HG03025 (cell line): ENCODE results near the gene PAPSS2.

ENCODE experiments used
- ATAC-seq: cut with Tn5 transposase; IDR thresholded peaks from one replicate; pipeline ENCODE4 v1.9.1; 2021; ENCODE audit warnings: mild to moderate bottlenecking, moderate library complexity; ENCODE audit not compliant: unreplicated experiment, low FRiP score

PAPSS2 gene

DNA sequence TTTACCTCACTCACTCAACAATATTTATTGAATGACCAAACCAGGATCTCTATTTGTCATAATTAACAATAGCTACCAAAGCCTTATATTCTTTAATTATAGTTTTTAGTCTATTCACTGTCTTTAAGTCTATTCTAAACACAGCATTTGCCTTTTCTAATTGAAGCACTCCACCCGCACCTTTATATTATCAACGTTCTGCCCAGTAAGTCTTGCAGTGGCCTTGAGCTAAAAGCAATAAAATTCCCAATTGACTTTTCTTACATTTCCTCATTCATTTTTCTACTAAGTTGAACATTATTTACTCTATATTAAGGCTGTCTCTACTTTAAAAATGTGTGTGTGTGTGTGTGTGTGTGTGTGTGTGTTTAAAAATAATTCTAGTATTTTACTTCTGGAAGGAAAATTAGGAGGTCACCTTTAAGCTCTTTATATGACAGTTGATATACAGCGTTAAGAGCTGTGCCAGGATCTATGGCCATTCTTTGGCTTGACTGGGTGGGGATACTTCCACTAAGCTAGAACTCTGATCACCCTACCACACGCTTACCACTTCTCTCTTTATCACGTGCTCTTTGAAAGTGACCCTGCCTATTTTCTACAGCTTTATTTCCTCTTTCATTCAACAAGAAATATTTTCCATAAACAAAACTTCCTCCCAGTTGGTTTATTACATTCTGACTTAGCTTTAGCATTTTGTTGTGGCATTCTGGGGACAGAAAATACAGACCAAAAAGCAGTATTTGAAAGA is 8.8 kb downstream of the PAPSS2 start:
- ATAC-seq = no peak

DNA sequence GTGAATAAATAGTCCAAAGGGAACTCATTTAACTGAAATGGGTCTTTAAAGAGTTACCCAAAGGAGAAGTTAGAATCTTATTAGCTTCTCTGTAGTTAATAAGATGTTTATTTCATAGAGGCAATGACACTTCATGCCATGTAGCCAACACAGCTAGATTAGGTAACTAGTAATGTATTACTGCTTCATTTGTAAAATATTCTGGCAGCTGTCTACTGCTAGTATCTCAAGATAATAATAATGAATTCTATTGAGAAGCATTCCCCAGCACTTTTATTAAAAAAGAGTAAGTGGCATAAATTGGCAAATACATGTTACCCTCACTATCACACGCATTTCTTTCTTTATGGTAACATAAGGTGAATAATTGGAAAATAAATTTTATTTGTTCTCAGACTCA is 10.1 kb downstream of the PAPSS2 start:
- ATAC-seq = no peak

DNA sequence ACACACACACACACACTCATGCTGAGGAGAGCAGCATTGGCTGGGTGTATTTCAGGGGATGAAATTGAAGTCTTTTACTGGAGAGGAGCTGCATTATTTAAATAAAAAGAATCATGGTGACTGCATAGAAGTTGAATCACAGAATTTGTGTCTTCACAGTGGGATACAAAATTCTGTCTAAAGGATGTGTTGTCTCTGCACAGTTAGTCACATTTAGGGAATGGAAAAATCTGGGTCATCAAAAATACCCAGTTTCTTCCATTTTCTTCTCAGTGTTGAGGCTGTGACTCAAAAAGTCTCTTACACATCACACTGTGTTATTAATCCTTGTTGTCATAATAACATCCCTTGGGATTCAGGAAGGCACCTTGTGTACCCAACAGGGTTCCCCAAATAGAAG is 10.9 kb downstream of the PAPSS2 start:
- no peak for ATAC-seq

GRCh38 chr10:87671139-87671815 is 11.6 kb downstream of the PAPSS2 start:
- no peak for ATAC-seq

DNA sequence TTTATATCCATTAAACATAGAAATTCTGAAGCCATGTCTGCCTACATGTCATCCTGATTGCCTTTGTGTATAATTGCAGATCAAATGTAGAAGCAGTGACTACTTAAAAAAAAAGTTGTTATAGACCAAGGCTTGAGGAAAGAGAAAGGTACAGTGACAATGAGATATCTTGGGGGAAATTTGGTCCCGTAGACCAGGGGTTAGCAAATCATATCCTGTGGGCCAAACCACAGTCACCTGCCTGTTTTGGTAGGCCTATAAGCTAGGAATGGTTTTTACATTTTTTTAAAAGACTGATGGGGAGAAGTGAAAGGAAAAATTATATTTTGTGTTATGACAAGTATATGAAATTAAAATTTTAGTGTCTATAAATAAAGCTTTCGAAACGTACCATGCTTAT is 12.9 kb downstream of the PAPSS2 start:
- ATAC-seq = no peak

DNA sequence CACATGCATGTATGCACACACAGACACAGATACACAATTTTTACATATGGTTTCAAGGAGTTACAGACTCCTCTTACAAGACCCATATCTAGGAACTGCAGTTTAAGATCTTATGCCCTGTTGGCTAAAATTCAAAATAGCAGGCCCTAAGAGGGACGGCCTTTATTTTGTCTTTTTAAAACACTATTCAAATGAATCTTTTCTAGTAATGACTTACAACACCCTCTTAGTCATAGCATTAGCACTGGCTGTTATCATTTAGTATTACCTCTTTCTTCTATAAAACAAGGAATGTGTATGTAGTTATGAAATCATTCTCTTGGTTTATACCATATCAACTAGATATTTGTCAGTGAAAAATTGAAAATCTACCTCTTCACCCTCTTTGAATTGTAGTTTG is 15.3 kb downstream of the PAPSS2 start:
- ATAC-seq = no peak

GRCh38 chr10:87675396-87676376 is 16.0 kb downstream of the PAPSS2 start:
- no peak for ATAC-seq

GRCh38 chr10:87677595-87677994 is 17.9 kb downstream of the PAPSS2 start:
- ATAC-seq = no peak

DNA sequence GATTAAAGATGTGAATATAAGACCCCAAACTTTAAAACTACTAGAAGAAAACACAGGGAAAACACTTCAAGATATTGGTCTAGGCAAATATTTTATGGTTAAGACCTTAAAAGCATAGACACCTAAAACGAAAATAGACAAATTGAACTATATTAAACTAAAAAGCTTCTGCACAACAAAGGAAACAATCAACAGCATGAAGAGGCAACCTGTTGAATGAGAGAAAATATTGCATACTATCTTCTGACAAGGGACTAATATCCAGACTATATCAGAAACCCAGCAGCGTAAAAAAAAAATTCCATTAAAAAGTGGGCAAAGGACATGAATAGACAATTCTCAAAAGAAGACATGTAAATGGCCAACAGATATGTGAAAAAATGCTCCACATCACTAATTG is 18.6 kb downstream of the PAPSS2 start:
- ATAC-seq = no peak

- ATAC-seq = no peak
Measured at GRCh38 chr10:87683356-87683755, 23.7 kb downstream of the PAPSS2 start.

DNA sequence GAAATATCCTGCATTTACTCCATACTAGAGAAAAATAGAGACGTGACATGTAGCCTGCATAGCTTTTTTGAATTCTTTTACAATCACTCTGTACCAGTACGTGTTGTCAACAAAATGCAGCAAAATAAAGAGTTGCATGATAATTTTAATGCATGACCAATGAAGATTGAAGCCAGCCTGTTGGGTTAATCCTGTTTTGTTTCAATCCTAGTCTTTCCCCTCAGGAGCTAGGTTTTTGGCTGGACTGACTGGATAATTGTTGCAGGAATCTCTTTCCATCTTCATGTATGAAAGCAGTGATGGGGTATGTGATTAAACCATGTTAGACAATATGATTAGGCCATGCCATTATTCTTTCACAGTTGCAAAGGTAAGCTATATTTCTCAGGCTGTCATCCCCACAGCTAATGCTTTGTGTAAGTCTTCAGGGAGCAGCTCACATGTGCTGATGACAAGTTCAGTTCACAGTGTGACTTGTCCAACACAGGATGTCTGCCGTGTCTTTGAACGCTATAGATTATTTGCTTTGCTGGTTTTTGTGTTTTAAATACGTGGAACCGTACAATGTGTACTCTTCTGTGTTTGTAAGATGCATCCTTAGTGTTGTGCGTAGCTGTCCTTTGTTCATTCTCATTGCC is 24.4 kb downstream of the PAPSS2 start:
- no peak for ATAC-seq

GRCh38 chr10:87685832-87686574 is 26.3 kb downstream of the PAPSS2 start:
- ATAC-seq = no peak

GRCh38 chr10:87691506-87692070 is 31.9 kb downstream of the PAPSS2 start:
- ATAC-seq = no peak

DNA sequence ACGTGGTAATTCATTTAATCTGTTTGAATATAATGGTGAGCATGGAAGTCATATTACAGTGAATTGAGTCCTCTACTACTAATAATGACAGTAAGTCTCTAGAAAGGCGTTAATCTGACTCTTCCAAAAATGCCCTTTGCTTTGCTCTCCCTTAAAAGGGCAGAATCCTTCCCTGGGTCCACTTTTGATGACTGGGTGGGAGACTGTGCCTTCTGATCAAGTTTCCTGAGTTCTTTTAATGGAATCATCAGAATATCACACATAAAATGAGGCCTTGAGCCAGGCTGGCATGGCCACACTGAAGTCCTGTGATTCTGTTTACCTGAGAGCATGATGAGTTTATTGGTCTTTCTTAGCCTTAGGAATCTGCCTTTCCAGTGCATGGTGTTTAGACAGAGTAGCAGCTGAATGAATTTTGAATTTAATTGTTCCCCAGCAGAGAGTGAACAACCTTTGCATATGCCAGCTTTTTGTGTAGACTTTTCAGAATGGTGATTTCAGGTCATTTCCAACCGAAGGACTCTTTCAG is 33.3 kb downstream of the PAPSS2 start:
- ATAC-seq = no peak

GRCh38 chr10:87694011-87694794 is 34.5 kb downstream of the PAPSS2 start:
- no peak for ATAC-seq

DNA sequence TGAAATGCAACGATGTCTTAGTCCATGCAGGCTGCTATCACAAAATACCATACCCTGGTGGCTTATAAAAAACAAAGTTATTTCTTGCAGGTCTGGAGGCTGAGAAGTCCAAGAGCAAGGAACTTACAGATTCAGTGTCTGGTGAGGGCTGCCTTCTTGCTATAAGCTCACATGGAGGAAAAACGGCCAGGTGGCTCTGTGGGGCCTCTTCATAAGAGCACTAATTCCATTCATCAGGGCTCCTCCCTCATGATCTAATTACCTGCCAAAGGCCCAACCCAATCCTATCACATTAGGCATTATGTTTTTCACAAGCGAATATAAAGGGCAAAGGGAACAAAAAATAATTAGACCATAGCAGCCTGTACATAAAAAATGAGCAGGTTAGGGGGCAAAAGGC is 35.4 kb downstream of the PAPSS2 start:
- no peak for ATAC-seq

- ATAC-seq = no peak
Measured at GRCh38 chr10:87696922-87697745, 37.5 kb downstream of the PAPSS2 start.
